Endothelial cell of umbilical vein (primary cell): ENCODE data around the gene KLHL10.

ENCODE experiments used
- POLR2A ChIP-seq: IDR thresholded peaks from 2 replicates; pipeline ENCODE4 v1.6.1; 2012; ENCODE audit warnings: low read depth, mild to moderate bottlenecking, control low read depth, low read length
- TF ChIP-seq, protein P1 (sequence below), 2 donors: IDR thresholded peaks; 1 replicate in 1 of 2; 2 replicates in 1 of 2; pipeline ENCODE4 v1.5.1; 2011; ENCODE audit warnings: low read length in 2 of 2, mild to moderate bottlenecking in 2 of 2, moderate library complexity in 2 of 2, control low read depth in 1 of 2, inconsistent platforms in 1 of 2, low read depth in 1 of 2; ENCODE audit not compliant: insufficient read depth in 1 of 2; ENCODE audit errors: extremely low read depth in 1 of 2

DNA sequence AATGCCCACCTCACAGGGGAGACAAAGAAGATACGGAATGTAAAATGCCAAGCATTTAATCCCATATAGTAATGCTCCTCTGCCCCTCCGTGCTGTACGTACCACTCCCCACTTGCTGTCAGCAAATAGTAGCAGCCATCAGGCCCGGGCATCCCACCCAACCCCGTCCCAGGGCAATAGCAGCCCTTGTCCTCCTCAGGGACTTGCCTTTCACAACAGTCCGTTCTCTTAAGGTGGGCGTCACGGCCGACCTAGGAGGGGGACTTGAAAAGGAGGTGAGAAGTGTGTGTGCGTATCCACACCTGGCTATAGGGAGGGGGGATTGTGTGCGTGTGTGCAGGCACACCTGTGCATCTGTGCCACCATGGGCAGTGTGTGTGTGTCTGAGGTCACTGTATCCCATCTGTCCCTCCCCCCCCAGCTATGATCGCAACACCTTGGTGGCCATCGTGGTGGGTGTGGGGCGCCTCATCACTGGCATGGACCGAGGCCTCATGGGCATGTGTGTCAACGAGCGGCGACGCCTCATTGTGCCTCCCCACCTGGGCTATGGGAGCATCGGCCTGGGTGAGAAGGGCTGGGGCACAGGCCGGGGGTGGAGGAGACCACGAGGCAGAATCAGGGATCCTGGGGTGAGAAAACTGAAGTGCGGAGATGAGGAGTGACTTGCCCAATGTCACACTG is 20.8 kb upstream of the KLHL10 start:
- TF ChIP-seq, protein P1, sequence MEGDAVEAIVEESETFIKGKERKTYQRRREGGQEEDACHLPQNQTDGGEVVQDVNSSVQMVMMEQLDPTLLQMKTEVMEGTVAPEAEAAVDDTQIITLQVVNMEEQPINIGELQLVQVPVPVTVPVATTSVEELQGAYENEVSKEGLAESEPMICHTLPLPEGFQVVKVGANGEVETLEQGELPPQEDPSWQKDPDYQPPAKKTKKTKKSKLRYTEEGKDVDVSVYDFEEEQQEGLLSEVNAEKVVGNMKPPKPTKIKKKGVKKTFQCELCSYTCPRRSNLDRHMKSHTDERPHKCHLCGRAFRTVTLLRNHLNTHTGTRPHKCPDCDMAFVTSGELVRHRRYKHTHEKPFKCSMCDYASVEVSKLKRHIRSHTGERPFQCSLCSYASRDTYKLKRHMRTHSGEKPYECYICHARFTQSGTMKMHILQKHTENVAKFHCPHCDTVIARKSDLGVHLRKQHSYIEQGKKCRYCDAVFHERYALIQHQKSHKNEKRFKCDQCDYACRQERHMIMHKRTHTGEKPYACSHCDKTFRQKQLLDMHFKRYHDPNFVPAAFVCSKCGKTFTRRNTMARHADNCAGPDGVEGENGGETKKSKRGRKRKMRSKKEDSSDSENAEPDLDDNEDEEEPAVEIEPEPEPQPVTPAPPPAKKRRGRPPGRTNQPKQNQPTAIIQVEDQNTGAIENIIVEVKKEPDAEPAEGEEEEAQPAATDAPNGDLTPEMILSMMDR (IDR thresholded peaks at IDR 0.05; ENCODE audit: extremely low read depth in 1 of 2, insufficient read depth in 1 of 2, low read depth in 1 of 2, low read length in 2 of 2) = no peak
- TF ChIP-seq POLR2A = no peak
